ENCODE data around the gene C14orf93.

C14orf93 gene

DNA sequence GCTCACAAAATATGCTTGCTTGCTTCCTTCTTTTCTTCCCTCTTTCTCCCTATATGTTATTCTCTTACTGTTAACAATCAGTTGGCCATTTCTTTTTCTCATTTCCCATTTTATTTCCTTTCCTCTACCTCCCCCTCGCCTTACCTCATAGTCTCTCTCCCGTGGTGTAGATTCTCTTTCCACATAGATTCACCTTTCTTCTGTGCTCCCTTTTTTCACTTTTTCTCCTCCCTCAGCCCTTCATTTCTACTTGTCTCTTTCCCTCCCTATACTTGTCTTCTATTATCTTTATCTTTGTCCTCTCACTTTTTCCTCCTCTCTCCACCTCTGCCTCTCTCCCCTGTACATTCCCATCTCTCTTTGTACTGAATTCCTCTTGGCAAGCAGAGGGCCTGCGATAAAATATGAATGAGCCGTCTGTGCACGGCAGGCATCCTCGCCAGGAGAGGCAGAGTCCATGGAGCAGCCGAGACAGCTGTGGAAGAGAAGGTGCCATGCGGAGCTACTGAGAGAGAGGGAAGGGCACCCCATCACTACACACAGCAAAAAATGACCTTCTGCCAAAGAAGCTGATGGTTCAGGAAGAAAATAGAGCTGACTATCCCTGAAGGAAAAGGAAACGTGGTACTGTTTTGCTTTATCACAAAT is 12.1 kb downstream of the C14orf93 start:
- peaks cover 5% of the 10 kb centered on the region for H3K4me1 ChIP-seq (ENCODE audit: control insufficient read depth, insufficient read depth, low read depth, low read length)
- H3K18ac ChIP-seq (ENCODE audit: low read depth in 1 of 2, low read length in 2 of 2) = no peak overlapping the region
- no peak overlapping the region for H4K8ac ChIP-seq (ENCODE audit: low read length)
- no peak overlapping the region for H2BK5ac ChIP-seq (ENCODE audit: low read depth, low read length, poor library complexity, severe bottlenecking)
- no peak overlapping the region for H3K27ac ChIP-seq (ENCODE audit: low read length, poor library complexity, severe bottlenecking)
- WGBS = 94% methylated on average over 6 of the region's 9 CpGs
- H2BK12ac ChIP-seq (ENCODE audit: low read length in 2 of 2) = no peak overlapping the region
- no peaks in the 10 kb centered on the region for H3K79me1 ChIP-seq (replicated peaks; ENCODE audit: low read length, poor library complexity, severe bottlenecking)
- H3K9ac ChIP-seq (ENCODE audit: low read length) = no peak overlapping the region
- no peak overlapping the region for H2AK5ac ChIP-seq (ENCODE audit: low read length, severe bottlenecking)
- H4K91ac ChIP-seq (ENCODE audit: low read length) = no peak overlapping the region
- no peak overlapping the region for H3K4me3 ChIP-seq (ENCODE audit: insufficient read depth in 1 of 2, low read depth in 1 of 2, low read length in 2 of 2)
- H3K27me3 ChIP-seq (ENCODE audit: control insufficient read depth in 1 of 2, insufficient read depth in 1 of 2, low read length in 2 of 2) = peaks cover 0 to 7% of the 10 kb centered on the region in 2 experiments
- no peak overlapping the region for H3K14ac ChIP-seq (ENCODE audit: low read length in 2 of 2)
- H2BK15ac ChIP-seq (ENCODE audit: low read depth, poor library complexity, severe bottlenecking) = no peak overlapping the region
- no peak overlapping the region for H3K23ac ChIP-seq (ENCODE audit: low read length in 2 of 2)
- no peak overlapping the region for H2BK120ac ChIP-seq (ENCODE audit: low read depth, low read length)
- no peak for DNase-seq
- no peak overlapping the region for H3K4me2 ChIP-seq (ENCODE audit: low read length, poor library complexity, severe bottlenecking)
- no peak overlapping the region for H2AFZ ChIP-seq (ENCODE audit: low read depth, low read length)
- H3K4ac ChIP-seq (ENCODE audit: low read depth in 1 of 2, low read length in 2 of 2) = no peak overlapping the region
- H3K36me3 ChIP-seq (ENCODE audit: control insufficient read depth in 1 of 2, insufficient read depth in 2 of 2, low read depth in 1 of 2, low read length in 2 of 2) = peaks cover 0 to 8% of the 10 kb centered on the region in 2 experiments
- H3K9me3 ChIP-seq (ENCODE audit: control insufficient read depth, low read length) = no peaks in the 10 kb centered on the region

DNA sequence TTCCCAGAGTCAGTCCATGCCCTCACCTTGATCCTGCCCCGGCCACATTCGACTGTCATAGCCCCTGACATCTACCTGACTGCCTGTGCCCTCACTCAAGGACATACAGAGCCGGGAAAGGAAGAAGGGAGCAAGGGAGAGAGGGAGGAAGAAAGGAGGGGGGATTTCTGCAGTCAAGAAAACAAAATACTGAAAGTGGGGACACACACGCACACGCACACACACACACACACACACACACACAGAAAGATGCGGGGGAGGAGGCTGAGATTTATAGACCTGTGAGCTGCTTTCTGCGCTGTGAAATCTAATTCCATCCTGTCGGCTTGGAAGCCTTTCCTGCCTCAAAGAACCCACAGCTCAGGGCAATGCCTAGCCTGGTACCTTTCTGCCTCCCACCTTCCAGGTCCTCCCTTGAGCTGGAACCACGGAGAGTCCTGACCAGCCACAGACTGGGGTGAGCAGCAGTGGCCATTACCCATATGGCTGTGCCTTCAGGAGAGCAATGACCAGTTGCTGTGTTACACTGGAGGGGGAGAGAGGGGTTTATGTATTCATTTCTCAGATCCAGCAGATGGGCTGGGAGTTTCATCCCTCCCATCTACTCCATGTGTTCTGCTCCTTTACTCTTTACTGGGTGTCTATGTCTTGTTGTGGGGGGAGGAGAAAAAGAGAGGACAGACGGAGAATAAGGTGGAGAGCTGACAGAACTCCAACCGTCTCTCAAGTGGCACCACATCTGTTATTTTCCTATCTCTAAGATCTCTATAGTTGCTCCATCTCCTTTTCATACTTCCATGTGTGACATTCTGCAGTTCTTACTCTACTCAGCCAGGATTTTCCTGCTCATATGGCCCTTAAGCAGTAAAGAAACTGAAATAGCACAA is 12.9 kb downstream of the C14orf93 start:
- H3K23ac ChIP-seq (ENCODE audit: low read length in 2 of 2) = no peak overlapping the region
- H2AFZ ChIP-seq (ENCODE audit: low read depth, low read length) = peak overlapping the region; percentile 15
- H2BK15ac ChIP-seq (ENCODE audit: low read depth, poor library complexity, severe bottlenecking) = no peak overlapping the region
- no peak overlapping the region for H3K27ac ChIP-seq (ENCODE audit: low read length, poor library complexity, severe bottlenecking)
- no peaks in the 10 kb centered on the region for H3K79me1 ChIP-seq (replicated peaks; ENCODE audit: low read length, poor library complexity, severe bottlenecking)
- H2BK120ac ChIP-seq (ENCODE audit: low read depth, low read length) = no peak overlapping the region
- H4K91ac ChIP-seq (ENCODE audit: low read length) = no peak overlapping the region
- no peak overlapping the region for H3K4ac ChIP-seq (ENCODE audit: low read depth in 1 of 2, low read length in 2 of 2)
- 48% methylated on average over 7 of the region's 11 CpGs for WGBS
- H3K4me2 ChIP-seq (ENCODE audit: low read length, poor library complexity, severe bottlenecking) = no peak overlapping the region
- DNase-seq = no peak
- peak overlapping the region in 1 of 2 experiments; percentile 14 for H3K18ac ChIP-seq (ENCODE audit: low read depth in 1 of 2, low read length in 2 of 2)
- H3K4me3 ChIP-seq (ENCODE audit: insufficient read depth in 1 of 2, low read depth in 1 of 2, low read length in 2 of 2) = no peak overlapping the region
- no peaks in the 10 kb centered on the region for H3K9me3 ChIP-seq (ENCODE audit: control insufficient read depth, low read length)
- no peak overlapping the region for H3K9ac ChIP-seq (ENCODE audit: low read length)
- H2BK5ac ChIP-seq (ENCODE audit: low read depth, low read length, poor library complexity, severe bottlenecking) = no peak overlapping the region
- H2BK12ac ChIP-seq (ENCODE audit: low read length in 2 of 2) = peak overlapping the region in 1 of 2 experiments; percentile 69
- no peak overlapping the region for H3K14ac ChIP-seq (ENCODE audit: low read length in 2 of 2)
- H3K27me3 ChIP-seq (ENCODE audit: control insufficient read depth in 1 of 2, insufficient read depth in 1 of 2, low read length in 2 of 2) = peaks cover 0 to 7% of the 10 kb centered on the region in 2 experiments
- H3K4me1 ChIP-seq (ENCODE audit: control insufficient read depth, insufficient read depth, low read depth, low read length) = peaks cover 5% of the 10 kb centered on the region
- H4K8ac ChIP-seq (ENCODE audit: low read length) = no peak overlapping the region
- H3K36me3 ChIP-seq (ENCODE audit: control insufficient read depth in 1 of 2, insufficient read depth in 2 of 2, low read depth in 1 of 2, low read length in 2 of 2) = peaks cover 0 to 8% of the 10 kb centered on the region in 2 experiments
- no peak overlapping the region for H2AK5ac ChIP-seq (ENCODE audit: low read length, severe bottlenecking)

DNA sequence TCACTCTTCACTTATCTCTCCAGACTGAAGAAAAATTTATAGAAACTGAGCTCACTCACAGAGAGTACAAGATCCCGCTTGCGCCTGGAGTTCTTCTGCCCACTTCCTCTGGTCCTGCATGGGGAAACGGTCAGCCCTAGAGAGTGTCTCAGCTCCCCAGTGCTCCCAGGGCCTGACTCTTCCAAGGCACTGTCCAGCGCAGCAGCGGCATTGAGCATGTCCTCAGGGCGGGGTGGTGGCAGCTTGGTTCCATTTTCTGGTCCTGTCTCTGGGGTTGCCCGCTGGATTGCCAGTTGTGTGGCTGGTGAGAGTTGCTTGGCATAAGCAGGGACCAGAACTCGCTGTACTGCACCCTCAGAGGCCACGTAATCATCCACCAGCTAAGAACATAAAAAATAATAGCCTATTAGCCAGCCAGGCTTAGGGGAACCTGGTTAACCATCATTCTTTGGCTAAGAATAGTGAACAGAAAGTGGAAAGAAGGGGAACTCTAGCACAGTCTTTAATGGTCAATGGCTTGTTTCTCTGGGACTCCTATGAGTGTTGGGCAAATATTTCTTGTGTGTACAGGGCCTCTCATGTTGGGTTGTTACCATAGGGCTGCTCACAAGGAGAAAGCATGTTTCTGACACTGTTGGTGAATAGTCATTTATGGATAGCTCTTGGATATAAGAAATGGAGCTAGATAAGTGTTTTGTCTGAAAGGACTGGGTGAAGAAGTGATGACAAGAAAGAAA is 13.9 kb downstream of the C14orf93 start:
- Histone ChIP-seq H2AK5ac (ENCODE audit: low read length, severe bottlenecking) (no peak overlapping the region), H3K36me3 (ENCODE audit: control insufficient read depth in 1 of 2, insufficient read depth in 2 of 2, low read depth in 1 of 2, low read length in 2 of 2) (peaks cover 0 to 8% of the 10 kb centered on the region in 2 experiments), H3K9ac (ENCODE audit: low read length) (no peak overlapping the region), H3K4me3 (ENCODE audit: insufficient read depth in 1 of 2, low read depth in 1 of 2, low read length in 2 of 2) (no peak overlapping the region), H3K23ac (ENCODE audit: low read length in 2 of 2) (no peak overlapping the region), H2BK120ac (ENCODE audit: low read depth, low read length) (no peak overlapping the region), H3K9me3 (ENCODE audit: control insufficient read depth, low read length) (no peaks in the 10 kb centered on the region), H3K27me3 (ENCODE audit: control insufficient read depth in 1 of 2, insufficient read depth in 1 of 2, low read length in 2 of 2) (peaks cover 0 to 7% of the 10 kb centered on the region in 2 experiments), H3K4ac (ENCODE audit: low read depth in 1 of 2, low read length in 2 of 2) (no peak overlapping the region), H3K18ac (ENCODE audit: low read depth in 1 of 2, low read length in 2 of 2) (no peak overlapping the region), H4K8ac (ENCODE audit: low read length) (no peak overlapping the region), H2BK12ac (ENCODE audit: low read length in 2 of 2) (no peak overlapping the region), H2AFZ (ENCODE audit: low read depth, low read length) (no peak overlapping the region), H3K4me1 (ENCODE audit: control insufficient read depth, insufficient read depth, low read depth, low read length) (peaks cover 5% of the 10 kb centered on the region), H3K79me1 (replicated peaks; ENCODE audit: low read length, poor library complexity, severe bottlenecking) (no peaks in the 10 kb centered on the region), H2BK5ac (ENCODE audit: low read depth, low read length, poor library complexity, severe bottlenecking) (no peak overlapping the region), H3K4me2 (ENCODE audit: low read length, poor library complexity, severe bottlenecking) (no peak overlapping the region), H2BK15ac (ENCODE audit: low read depth, poor library complexity, severe bottlenecking) (no peak overlapping the region), H3K14ac (ENCODE audit: low read length in 2 of 2) (no peak overlapping the region), H3K27ac (ENCODE audit: low read length, poor library complexity, severe bottlenecking) (no peak overlapping the region), H4K91ac (ENCODE audit: low read length) (no peak overlapping the region)
- no peak for DNase-seq
- 97% methylated on average over 7 of the region's 9 CpGs for WGBS

Measured in mesenchymal stem cell (in vitro differentiated cells and primary cell).